ENCODE measurements around the gene EVA1B.

Gene EVA1B

GRCh38 chr1:36274201-36274600 lies 49.2 kb downstream of the EVA1B start:
- no peak for DNase-seq

DNA sequence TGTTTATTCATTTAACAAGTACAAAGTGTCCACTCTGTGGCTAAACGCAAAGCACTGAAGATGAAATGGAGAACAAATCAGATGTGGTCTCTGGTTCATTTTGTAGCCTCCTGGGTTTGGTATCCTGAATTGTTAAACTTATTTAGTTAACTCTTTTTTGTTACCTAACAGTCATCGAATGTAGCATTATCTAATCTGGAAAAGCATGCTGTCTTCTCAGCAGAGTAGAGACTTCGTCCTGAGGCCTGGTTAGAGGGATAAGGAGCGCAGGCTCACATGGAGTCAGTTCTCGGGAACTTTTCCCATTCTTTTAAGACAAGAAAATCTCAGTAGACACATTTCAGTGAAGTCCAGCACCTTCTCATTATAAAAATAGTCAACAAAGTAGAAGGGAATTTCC lies 50.4 kb downstream of the EVA1B start:
- no peak for DNase-seq

Measured in NCI-H1436 treated with DMSO at 0.1 percent for 48 hours (cell line).